GM12878 (cell line): ENCODE results near the gene BNC2. TPM values are rescaled to one million over a fixed set of nuclear protein-coding genes. Genes with fewer than 3 reads are reported as not detected.

Experiments used
- ATAC-seq: fragments of 200-7000 bp; cut with Tn5 transposase; 3 replicates; pipeline ENCODE4 v1.9.1; 2020; ENCODE audit warnings: mild to moderate bottlenecking, moderate library complexity
- BruUV-seq: library from RNA; stranded (reverse); fragments of 400-500 nt; replicated peaks from 2 replicates; lab custom pipeline; 2021; lab: Mats Ljungman, UMichigan
- CTCF ChIA-PET: fragments of 300-600 bp; sonication (Branson Sonifier 250); formaldehyde crosslinking; extraction: SDS; loops from one replicate; lab custom pipeline; 2021; ENCODE audit warnings: inconsistent platforms; lab: Yijun Ruan, JAX
- POLR2A ChIA-PET: fragments of 350-600 bp; formaldehyde crosslinking; extraction: SDS; loops from one replicate; lab custom pipeline; 2021; ENCODE audit warnings: inconsistent platforms; lab: Charles Lee
- RAD21 ChIA-PET: fragments of 300-600 bp; sonication (Branson Sonifier 250); formaldehyde crosslinking; loops from one replicate; lab custom pipeline; 2023; ENCODE audit warnings: antibody characterized with exemption; ENCODE audit not compliant: unreplicated experiment; lab: Charles Lee
- SMC1A ChIA-PET: fragments of 300-600 bp; sonication (Branson Sonifier 250); formaldehyde crosslinking; loops from one replicate; lab custom pipeline; 2023; ENCODE audit not compliant: unreplicated experiment, uncharacterized antibody; lab: Charles Lee
- DNase-seq: peaks from one replicate; pipeline ENCODE4 v3.0.0-alpha.2; 2011; ENCODE audit warnings: low read depth, low spot score
- FAIRE-seq: peaks from 3 replicates; lab custom pipeline; 2011; peaks lifted over from hg19 to GRCh38; lab: Jason Lieb, UNC
- H2AFZ ChIP-seq: 2 replicates; pipeline ENCODE4 v1.6.0; 2011; ENCODE audit warnings: low read depth, low read length, control low read depth; ENCODE audit not compliant: control insufficient read depth
- H3K27ac ChIP-seq: 2 replicates; pipeline ENCODE4 v1.5.1; 2011; ENCODE audit warnings: control low read depth; ENCODE audit not compliant: control insufficient read depth, insufficient read depth
- H3K27me3 ChIP-seq, 2 experiments: replicated peaks in 1 of 2; 2 replicates each; pipeline versions ENCODE4 v1.6.0 to v1.6.1; 2011; ENCODE audit warnings: low read length in 1 of 2; ENCODE audit not compliant: control insufficient read depth in 2 of 2, insufficient read depth in 2 of 2
- H3K36me3 ChIP-seq, 2 experiments: 2 replicates each; pipeline ENCODE4 v1.5.1; 2011; ENCODE audit warnings: low read length in 1 of 2; ENCODE audit not compliant: control insufficient read depth in 2 of 2, insufficient read depth in 2 of 2
- H3K4me1 ChIP-seq: 2 replicates; pipeline ENCODE4 v1.6.1; 2011; ENCODE audit warnings: mild to moderate bottlenecking, low read length, moderate library complexity, mixed read lengths; ENCODE audit not compliant: control insufficient read depth, insufficient read depth
- H3K4me2 ChIP-seq: 2 replicates; pipeline ENCODE4 v1.6.0; 2011; ENCODE audit warnings: control low read depth; ENCODE audit not compliant: control insufficient read depth, insufficient read depth
- H3K4me3 ChIP-seq: fragments of 200-600 bp; sonication (generic); 2 replicates; pipeline ENCODE4 v1.5.1; 2016
- H3K79me2 ChIP-seq: 2 replicates; pipeline ENCODE4 v1.6.0; 2011; ENCODE audit warnings: low read length; ENCODE audit not compliant: control insufficient read depth, insufficient read depth
- H3K9ac ChIP-seq: 2 replicates; pipeline ENCODE4 v1.8.0; 2011; ENCODE audit warnings: low read length, control low read depth, mixed read lengths; ENCODE audit not compliant: control insufficient read depth, insufficient read depth
- H3K9me3 ChIP-seq: replicated peaks from 3 replicates; pipeline ENCODE4 v1.5.1; 2011; ENCODE audit warnings: mild to moderate bottlenecking, low read length; ENCODE audit not compliant: control insufficient read depth, insufficient read depth
- H4K20me1 ChIP-seq: 2 replicates; pipeline ENCODE4 v1.6.0; 2011; ENCODE audit not compliant: control insufficient read depth, insufficient read depth
- BHLHE40 ChIP-seq, 2 experiments: fragments of 450-650 bp in 1 of 2; IDR thresholded peaks; 2 replicates each; pipeline ENCODE4 v1.6.1; 2011 to 2017; ENCODE audit warnings: low read depth in 2 of 2, borderline replicate concordance in 1 of 2, improper control_type of control experiment in 1 of 2, low read length in 1 of 2, mild to moderate bottlenecking in 1 of 2
- BMI1 ChIP-seq: fragments of 450-650 bp; IDR thresholded peaks from 2 replicates; pipeline ENCODE4 v1.6.1; 2016; ENCODE audit warnings: mild to moderate bottlenecking, moderate library complexity, borderline replicate concordance
- CREB1 ChIP-seq: IDR thresholded peaks from 2 replicates; pipeline ENCODE4 v1.6.1; 2012; ENCODE audit warnings: low read depth, mild to moderate bottlenecking, inconsistent platforms
- ETV6 ChIP-seq, 2 experiments: fragments of 450-650 bp in 1 of 2; IDR thresholded peaks in 1 of 2; conservative IDR thresholded peaks in 1 of 2; 2 replicates each; pipeline ENCODE4 v1.6.1; 2014; ENCODE audit warnings: antibody characterized with exemption in 1 of 2, borderline replicate concordance in 1 of 2, low read depth in 1 of 2, mild to moderate bottlenecking in 1 of 2, moderate library complexity in 1 of 2
- HCFC1 ChIP-seq: fragments of 150-350 bp; IDR thresholded peaks from 2 replicates; pipeline ENCODE4 v1.6.1; 2014; ENCODE audit warnings: low read length
- KLF5 ChIP-seq: fragments of 450-650 bp; IDR thresholded peaks from 2 replicates; pipeline ENCODE4 v1.6.1; 2014; ENCODE audit warnings: mild to moderate bottlenecking; ENCODE audit not compliant: partially characterized antibody
- PAX8 ChIP-seq: fragments of 450-650 bp; IDR thresholded peaks from 2 replicates; pipeline ENCODE4 v1.6.1; 2017; ENCODE audit warnings: mild to moderate bottlenecking, moderate library complexity
- RB1 ChIP-seq: fragments of 450-650 bp; formaldehyde crosslinking; IDR thresholded peaks from 2 replicates; pipeline ENCODE4 v1.6.1; 2017; ENCODE audit warnings: mild to moderate bottlenecking, borderline replicate concordance
- ZNF217 ChIP-seq: fragments of 450-650 bp; IDR thresholded peaks from 2 replicates; pipeline ENCODE4 v1.6.1; 2017; ENCODE audit warnings: antibody characterized with exemption, mild to moderate bottlenecking
- ZNF622 ChIP-seq: fragments of 450-650 bp; IDR thresholded peaks from 2 replicates; pipeline ENCODE4 v1.6.1; 2017; ENCODE audit warnings: mild to moderate bottlenecking, inconsistent platforms
- ZZZ3 ChIP-seq: IDR thresholded peaks from 2 replicates; pipeline ENCODE4 v1.6.1; 2011; ENCODE audit warnings: low read depth; ENCODE audit not compliant: control insufficient read depth, insufficient read length
- WGBS: methylation state at CpG from one replicate; pipeline ENCODE4 v1.1.6; 2016; ENCODE audit warnings: low lambda C conversion rate; ENCODE audit not compliant: insufficient replicate concordance, insufficient coverage; ENCODE audit errors: missing lambda C conversion rate; 5-methylcytosine and 5-hydroxymethylcytosine counted together
- in situ Hi-C: fragments of 300-500 bp; cut with MboI; formaldehyde crosslinking; loops from 9 replicates; pipeline ENCODE4 v1.14.3; 2018; ENCODE audit warnings: mixed read lengths
- intact Hi-C: fragments of 100-400 bp; cut with micrococcal nuclease; formaldehyde crosslinking; loops from one replicate; pipeline ENCODE4 v1.14.2; 2022; ENCODE audit not compliant: unreplicated experiment
- polyA plus RNA-seq, 11 experiments: library from polyadenylated mRNA; depleted of rRNA in 4 of 11; unstranded in 6 of 11; stranded (reverse) in 5 of 11; fragments of >200 nt; fragmentation: Nextera tagmentation in 4 of 11; fragmentation: Illumina TruSeq in 1 of 11; extraction: Ambion mirVana in 4 of 11; extraction: Trizol in 1 of 11; gene quantifications; 1 replicate in 1 of 11; 2 replicates in 10 of 11; pipeline versions ENCODE4 v1.2.1 to v1.2.3, GENCODE V29; 2011 to 2016; ENCODE audit warnings: inconsistent platforms in 2 of 11, missing spikeins in 2 of 11, low read depth in 1 of 11
- total RNA-seq, 4 experiments: library from RNA; depleted of rRNA in 3 of 4; stranded (reverse); fragments of >200 nt in 3 of 4; fragmentation: Illumina TruSeq in 1 of 4; extraction: Trizol in 1 of 4; gene quantifications; 2 replicates each; pipeline versions ENCODE4 v1.2.1 to v1.2.3, GENCODE V29; 2013 to 2021
- TF ChIP-seq, protein P1 (sequence below): fragments of 450-650 bp; IDR thresholded peaks from 2 replicates; pipeline ENCODE4 v1.6.1; 2017; ENCODE audit warnings: borderline replicate concordance

Gene BNC2
- total and polyA plus RNA-seq, 10 of the 15 experiments (the other 5 are each of a cell fraction or from before 2014, with no cell fraction given): 0.05 to 14.5 (median 0.26) TPM

- no peak for TF ChIP-seq BMI1
- no peak for TF ChIP-seq ZNF217
- no peak for TF ChIP-seq PAX8
- no peak for TF ChIP-seq KLF5
- TF ChIP-seq HCFC1: no peak
- no peak for TF ChIP-seq ETV6 (conservative IDR thresholded peaks at IDR 0.05 in 1 of 2, IDR thresholded peaks at IDR 0.05 in 1 of 2; ENCODE audit: borderline replicate concordance in 1 of 2, low read depth in 1 of 2)
- TF ChIP-seq CREB1: no peak
These were observed 224.5 kb downstream of the BNC2 start (continued) for GRCh38 chr9:16645970-16646369.

- BruUV-seq: no TSS peak
- RAD21 ChIA-PET: interaction anchor here (1.1 kb wide), 1 partner anchor 17 kb away, joined by 3 read pairs; no protein-coding TSS in a partner anchor
- Histone ChIP-seq H3K4me2 (no peak overlapping the region), H3K27me3 (no peaks in the 10 kb centered on the region), H3K27ac (no peak overlapping the region), H2AFZ (no peak overlapping the region), H3K4me3 (no peak overlapping the region), H3K9ac (no peak overlapping the region), H3K4me1 (no peaks in the 10 kb centered on the region), H3K9me3 (no peaks in the 10 kb centered on the region), H4K20me1 (no peaks in the 10 kb centered on the region), H3K36me3 (no peaks in the 10 kb centered on the region), H3K79me2 (no peaks in the 10 kb centered on the region)
- DNase-seq (no peak), FAIRE-seq (no peak), ATAC-seq (peak; percentile 74)
- TF ChIP-seq ZNF217 (no peak), ZZZ3 (no peak), RB1 (no peak), BHLHE40 (IDR thresholded peaks at IDR 0.05; ENCODE audit: borderline replicate concordance in 1 of 2, low read depth in 2 of 2, low read length in 1 of 2) (peak in 1 of 2 experiments; percentile 13; a peak in 1 of 4 replicates), ZNF622 (no peak)
- TF ChIP-seq, protein P1, sequence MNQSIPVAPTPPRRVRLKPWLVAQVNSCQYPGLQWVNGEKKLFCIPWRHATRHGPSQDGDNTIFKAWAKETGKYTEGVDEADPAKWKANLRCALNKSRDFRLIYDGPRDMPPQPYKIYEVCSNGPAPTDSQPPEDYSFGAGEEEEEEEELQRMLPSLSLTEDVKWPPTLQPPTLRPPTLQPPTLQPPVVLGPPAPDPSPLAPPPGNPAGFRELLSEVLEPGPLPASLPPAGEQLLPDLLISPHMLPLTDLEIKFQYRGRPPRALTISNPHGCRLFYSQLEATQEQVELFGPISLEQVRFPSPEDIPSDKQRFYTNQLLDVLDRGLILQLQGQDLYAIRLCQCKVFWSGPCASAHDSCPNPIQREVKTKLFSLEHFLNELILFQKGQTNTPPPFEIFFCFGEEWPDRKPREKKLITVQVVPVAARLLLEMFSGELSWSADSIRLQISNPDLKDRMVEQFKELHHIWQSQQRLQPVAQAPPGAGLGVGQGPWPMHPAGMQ: no peak
- POLR2A ChIA-PET: no interaction called here
- SMC1A ChIA-PET: interaction anchor here (1.0 to 1.7 kb wide), 4 partner anchors 9 to 24 kb away, joined by 3 to 5 read pairs (median 4); no protein-coding TSS in a partner anchor
- in situ Hi-C loops (no loop called here), intact Hi-C loops (no loop called here)
- CTCF ChIA-PET: interaction anchor here (1.1 kb wide), 1 partner anchor 15 kb away, joined by 3 read pairs; no protein-coding TSS in a partner anchor
- 0% methylated on average over 2 of the region's 2 CpGs for WGBS
These were observed 227.9 kb downstream of the BNC2 start for GRCh38 chr9:16642421-16643109.
